ENCODE data around the gene APBA3.

DNA sequence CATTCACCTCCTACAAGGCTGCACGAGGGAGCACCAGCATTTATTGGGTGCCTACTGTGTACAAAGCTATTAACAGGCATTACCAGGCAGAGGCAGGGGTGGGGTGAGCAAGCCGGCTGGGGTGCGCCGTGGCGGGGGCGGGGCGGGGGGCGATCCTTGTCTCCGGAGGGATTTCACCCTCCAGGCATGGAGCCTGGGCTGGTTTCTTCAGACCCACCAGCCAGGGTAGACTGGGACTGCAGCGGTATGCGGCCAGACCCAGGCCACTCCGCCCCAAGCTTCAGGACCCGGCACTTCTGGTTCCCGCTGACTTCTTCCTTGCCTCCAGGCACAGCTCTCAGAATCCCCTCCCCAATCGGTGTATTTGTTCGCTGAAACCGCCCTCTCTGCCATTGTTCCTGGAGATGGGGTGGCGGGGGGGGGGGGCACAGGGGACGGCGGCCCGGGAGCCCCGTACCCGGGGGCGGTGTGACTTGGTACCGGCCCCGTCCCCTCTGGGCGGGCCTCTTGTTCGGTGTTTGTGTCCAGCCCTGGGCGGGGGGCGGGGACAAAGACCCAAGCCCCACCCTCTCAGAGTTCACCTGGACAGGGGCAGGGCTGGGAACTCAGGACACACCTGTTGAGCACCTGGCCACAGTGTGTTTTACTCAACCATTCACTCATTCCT, 38.9 kb downstream of the APBA3 start:
- TF ChIP-seq, protein P1, sequence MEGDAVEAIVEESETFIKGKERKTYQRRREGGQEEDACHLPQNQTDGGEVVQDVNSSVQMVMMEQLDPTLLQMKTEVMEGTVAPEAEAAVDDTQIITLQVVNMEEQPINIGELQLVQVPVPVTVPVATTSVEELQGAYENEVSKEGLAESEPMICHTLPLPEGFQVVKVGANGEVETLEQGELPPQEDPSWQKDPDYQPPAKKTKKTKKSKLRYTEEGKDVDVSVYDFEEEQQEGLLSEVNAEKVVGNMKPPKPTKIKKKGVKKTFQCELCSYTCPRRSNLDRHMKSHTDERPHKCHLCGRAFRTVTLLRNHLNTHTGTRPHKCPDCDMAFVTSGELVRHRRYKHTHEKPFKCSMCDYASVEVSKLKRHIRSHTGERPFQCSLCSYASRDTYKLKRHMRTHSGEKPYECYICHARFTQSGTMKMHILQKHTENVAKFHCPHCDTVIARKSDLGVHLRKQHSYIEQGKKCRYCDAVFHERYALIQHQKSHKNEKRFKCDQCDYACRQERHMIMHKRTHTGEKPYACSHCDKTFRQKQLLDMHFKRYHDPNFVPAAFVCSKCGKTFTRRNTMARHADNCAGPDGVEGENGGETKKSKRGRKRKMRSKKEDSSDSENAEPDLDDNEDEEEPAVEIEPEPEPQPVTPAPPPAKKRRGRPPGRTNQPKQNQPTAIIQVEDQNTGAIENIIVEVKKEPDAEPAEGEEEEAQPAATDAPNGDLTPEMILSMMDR (tag by site-specific recombination; IDR thresholded peaks at IDR 0.05), result no peak
- TF ChIP-seq RBAK (tag by site-specific recombination; IDR thresholded peaks at IDR 0.05) (no peak), ZNF792 (tag by site-specific recombination; IDR thresholded peaks at IDR 0.05) (no peak), ZNF350 (tag by site-specific recombination; IDR thresholded peaks at IDR 0.05) (no peak), ZNF138 (tag by site-specific recombination; IDR thresholded peaks at IDR 0.05; ENCODE audit: borderline replicate concordance) (no peak), ZNF391 (tag by site-specific recombination; IDR thresholded peaks at IDR 0.05; ENCODE audit: borderline replicate concordance, low read depth) (no peak), ZNF660 (tag by site-specific recombination; IDR thresholded peaks at IDR 0.05) (no peak)
- TF ChIP-seq, protein P2, sequence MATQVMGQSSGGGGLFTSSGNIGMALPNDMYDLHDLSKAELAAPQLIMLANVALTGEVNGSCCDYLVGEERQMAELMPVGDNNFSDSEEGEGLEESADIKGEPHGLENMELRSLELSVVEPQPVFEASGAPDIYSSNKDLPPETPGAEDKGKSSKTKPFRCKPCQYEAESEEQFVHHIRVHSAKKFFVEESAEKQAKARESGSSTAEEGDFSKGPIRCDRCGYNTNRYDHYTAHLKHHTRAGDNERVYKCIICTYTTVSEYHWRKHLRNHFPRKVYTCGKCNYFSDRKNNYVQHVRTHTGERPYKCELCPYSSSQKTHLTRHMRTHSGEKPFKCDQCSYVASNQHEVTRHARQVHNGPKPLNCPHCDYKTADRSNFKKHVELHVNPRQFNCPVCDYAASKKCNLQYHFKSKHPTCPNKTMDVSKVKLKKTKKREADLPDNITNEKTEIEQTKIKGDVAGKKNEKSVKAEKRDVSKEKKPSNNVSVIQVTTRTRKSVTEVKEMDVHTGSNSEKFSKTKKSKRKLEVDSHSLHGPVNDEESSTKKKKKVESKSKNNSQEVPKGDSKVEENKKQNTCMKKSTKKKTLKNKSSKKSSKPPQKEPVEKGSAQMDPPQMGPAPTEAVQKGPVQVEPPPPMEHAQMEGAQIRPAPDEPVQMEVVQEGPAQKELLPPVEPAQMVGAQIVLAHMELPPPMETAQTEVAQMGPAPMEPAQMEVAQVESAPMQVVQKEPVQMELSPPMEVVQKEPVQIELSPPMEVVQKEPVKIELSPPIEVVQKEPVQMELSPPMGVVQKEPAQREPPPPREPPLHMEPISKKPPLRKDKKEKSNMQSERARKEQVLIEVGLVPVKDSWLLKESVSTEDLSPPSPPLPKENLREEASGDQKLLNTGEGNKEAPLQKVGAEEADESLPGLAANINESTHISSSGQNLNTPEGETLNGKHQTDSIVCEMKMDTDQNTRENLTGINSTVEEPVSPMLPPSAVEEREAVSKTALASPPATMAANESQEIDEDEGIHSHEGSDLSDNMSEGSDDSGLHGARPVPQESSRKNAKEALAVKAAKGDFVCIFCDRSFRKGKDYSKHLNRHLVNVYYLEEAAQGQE (tag by site-specific recombination; IDR thresholded peaks at IDR 0.05), result no peak
- TF ChIP-seq, protein P3, sequence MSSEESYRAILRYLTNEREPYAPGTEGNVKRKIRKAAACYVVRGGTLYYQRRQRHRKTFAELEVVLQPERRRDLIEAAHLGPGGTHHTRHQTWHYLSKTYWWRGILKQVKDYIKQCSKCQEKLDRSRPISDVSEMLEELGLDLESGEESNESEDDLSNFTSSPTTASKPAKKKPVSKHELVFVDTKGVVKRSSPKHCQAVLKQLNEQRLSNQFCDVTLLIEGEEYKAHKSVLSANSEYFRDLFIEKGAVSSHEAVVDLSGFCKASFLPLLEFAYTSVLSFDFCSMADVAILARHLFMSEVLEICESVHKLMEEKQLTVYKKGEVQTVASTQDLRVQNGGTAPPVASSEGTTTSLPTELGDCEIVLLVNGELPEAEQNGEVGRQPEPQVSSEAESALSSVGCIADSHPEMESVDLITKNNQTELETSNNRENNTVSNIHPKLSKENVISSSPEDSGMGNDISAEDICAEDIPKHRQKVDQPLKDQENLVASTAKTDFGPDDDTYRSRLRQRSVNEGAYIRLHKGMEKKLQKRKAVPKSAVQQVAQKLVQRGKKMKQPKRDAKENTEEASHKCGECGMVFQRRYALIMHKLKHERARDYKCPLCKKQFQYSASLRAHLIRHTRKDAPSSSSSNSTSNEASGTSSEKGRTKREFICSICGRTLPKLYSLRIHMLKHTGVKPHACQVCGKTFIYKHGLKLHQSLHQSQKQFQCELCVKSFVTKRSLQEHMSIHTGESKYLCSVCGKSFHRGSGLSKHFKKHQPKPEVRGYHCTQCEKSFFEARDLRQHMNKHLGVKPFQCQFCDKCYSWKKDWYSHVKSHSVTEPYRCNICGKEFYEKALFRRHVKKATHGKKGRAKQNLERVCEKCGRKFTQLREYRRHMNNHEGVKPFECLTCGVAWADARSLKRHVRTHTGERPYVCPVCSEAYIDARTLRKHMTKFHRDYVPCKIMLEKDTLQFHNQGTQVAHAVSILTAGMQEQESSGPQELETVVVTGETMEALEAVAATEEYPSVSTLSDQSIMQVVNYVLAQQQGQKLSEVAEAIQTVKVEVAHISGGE (tag by site-specific recombination; conservative IDR thresholded peaks at IDR 0.05; ENCODE audit: low read depth), result no peak

Measured in HEK293 (cell line).